GM15510 (cell line): Measurements from ENCODE around the gene C1orf21.

Experiments used
- POLR2A ChIP-seq: IDR thresholded peaks from 3 replicates; pipeline ENCODE4 v1.6.1; 2011; ENCODE audit warnings: borderline replicate concordance; ENCODE audit not compliant: insufficient read length; ENCODE audit errors: extremely low read depth

C1orf21 gene, protein sequence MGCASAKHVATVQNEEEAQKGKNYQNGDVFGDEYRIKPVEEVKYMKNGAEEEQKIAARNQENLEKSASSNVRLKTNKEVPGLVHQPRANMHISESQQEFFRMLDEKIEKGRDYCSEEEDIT

DNA sequence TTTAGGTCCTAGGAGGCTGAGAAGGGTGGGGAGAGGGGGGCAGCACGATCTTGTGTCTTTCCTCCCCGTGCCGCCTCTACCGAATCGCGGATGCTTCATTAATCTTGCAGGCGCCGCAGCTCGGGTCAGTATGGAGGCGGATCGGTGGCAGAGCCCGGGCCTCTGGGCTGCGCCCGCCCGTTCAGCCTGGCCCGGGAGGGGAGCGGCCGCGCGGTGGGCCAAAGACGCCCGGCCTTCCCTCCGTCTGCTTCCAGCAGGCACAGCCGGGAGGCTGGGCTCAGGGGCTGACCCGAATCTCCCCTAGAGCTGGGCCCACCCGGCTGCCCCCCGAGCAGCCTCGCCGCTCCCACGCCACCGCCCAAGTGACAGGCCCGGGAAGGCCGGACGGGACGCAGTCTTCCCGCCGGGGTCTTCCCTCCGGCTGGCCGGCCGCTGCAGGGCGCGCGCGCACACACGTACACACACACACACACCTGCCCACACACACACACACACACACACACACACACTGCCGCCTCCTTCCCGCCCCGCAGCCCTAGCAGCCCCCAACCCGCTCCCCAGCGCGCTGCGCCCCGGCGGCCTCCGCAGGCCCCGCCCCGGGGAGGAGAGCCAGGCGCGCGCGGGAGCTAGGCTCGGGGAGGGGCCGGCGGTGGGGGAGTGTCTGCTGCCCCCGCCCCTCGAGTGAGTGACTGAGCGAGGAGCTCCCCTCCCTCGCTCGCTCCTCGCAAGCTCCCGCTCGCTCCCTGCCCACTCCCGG is at the start of gene C1orf21:
Gene C1orf21, plus strand, starts transcription at position 718 of the 757 bp plus-strand sequence. CDS start 90,481 bp downstream, outside the sequence.
- no peak for TF ChIP-seq POLR2A

DNA sequence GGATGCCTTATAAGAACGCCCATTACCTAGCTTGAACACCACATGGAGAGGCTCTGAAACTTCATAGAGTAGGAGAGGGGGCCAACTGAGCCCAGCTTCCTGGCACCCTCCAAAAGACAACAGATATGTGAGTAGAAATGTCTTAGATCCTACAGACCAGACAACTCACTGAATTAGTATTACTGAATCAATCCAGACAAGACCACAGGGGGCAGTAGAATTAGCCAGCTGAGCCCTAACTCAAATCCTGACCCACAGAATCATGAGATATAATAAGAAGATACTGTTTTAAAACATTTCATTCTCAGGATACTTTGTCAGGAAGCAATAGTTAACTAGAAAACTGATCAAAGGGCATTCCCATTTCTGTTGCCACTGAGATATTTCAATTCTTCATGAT is 45.8 kb upstream of the C1orf21 start:
- no peak for TF ChIP-seq POLR2A

DNA sequence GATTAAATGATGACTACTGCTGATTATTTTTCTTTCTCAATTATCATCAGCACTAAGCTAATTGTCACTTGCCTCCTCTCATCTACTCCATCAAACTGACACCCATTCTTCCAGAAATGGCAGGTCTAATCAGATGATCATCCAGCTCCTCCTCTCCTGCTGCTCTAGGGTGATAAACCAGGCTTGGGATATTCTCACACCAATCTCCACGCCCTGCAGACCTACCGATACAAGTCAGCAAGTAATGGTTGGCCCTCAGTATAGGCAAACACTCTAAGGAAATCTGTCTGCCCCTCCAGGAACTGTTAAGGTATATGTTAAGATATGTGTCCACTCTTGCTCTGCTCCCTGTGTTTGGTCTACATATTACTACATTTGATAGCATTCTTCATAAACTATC is 36.3 kb upstream of the C1orf21 start:
- TF ChIP-seq POLR2A: no peak

DNA sequence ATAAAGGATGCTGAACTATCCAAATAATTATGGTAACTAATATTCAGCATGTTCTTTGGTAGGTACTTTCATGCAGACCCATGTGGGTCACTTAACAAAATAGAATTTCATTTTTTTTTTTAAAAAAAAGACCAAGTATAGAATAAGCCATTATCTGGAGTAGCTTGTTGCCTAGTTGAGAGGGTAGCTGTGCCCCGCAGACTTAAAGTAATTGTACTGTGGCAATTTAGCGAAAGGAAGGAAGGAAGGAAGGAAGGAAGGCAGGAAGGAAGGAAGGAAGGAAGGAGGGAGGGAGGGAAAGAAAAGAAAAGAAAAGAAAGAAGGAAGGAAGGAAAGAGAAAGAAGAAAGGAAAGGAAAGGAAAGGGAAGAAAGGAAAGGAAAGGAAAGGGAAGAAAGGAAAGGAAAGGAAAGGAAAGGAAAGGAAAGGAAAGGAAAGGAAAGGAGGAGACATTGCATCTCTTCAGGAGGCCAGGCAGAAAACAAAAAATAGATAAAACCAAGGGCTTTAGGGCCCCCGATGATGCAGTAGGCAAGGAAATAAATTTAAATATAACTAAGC is 35.3 kb upstream of the C1orf21 start:
- TF ChIP-seq POLR2A: no peak

DNA sequence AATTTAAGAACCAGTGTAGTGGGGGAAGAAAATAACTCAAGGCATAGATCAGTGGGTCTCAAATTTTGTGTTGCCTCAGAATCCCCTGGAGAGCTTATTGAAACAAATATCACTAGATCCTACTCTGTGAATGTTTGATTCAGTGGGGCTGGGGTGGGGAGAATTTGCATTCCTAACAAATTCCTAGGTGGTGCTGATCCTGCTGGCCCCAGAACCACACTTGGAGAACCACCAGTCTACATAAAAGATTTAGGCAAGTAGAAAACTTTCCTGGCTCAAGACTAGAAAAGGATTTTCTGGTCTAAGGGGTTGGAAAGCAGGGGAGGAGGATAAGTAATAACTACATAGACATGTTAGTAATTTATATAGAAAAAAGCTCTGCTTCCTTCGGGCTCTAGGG is 34.1 kb upstream of the C1orf21 start:
- no peak for TF ChIP-seq POLR2A

DNA sequence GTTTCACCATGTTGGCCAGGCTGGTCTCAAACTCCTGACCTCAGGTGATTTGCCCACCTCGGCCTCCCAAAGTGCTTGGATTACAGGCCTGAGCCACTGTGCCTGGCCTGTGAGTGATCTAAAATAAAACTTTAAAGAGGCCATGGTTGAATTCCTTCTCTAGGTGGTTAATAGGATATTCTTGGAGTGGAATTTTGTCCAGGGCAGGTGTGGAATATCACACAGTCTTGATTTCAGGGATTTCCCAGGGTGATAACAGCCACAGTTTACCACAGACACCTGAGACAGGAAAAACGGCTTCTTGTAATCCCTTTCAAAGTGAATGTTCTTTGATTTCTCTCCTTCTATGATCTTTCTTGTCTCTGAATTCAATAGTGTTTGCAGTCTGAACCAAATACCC is 32.1 kb upstream of the C1orf21 start:
- TF ChIP-seq POLR2A: no peak

DNA sequence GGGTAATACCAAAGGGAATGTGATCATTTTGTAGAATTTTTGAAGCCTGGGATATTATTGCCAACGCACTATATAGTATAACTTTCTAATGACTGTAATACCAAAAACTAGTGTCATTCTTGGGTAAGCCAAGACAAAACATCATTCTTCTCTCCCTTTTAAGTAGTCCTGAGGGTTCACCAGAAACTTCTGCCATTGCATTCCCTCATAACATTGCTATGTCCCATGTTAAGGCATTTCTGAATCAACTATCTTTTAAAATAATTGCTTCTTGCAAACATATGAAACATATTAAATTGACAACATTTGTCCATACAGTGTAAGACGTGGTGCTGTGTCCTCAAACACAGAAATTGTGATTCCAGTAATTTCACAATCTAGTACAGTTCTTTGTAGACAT is 29.9 kb upstream of the C1orf21 start:
- no peak for TF ChIP-seq POLR2A

DNA sequence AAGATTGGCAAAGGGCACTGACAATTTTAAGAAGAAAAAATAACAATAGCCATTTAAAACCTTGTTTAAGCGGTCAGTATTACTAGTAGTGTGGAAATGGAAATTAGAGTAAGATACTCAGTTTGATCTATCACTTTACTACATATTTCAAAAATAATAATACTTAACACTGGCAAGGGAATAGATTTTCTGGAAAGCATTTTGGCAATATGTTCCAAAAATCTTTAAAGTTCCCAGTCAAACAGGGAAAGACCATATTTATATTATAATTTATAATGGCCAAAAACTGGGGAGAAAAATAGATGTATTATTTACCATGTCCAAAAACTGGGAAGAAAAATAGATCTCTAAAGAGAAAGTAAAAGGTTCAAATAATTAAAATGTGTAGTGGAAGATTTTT is 28.6 kb upstream of the C1orf21 start:
- TF ChIP-seq POLR2A: no peak

DNA sequence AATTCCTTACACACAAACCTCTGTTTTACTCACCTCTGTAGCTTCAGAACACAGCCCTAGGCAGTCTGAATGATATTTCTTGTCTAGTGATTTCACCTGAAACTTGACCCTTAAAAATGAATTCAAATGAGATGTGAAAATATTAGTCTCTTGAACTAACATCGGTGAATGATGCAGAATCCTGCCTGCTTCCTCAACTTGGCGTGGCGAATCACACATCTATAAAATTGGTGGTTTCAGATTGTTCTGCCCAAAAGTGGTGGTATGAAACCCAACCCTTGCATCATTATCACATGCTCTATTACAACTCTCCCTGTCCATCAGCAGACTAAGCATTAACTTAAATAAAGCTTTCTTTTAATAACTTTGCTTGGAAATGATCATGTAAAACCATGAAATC is 26.9 kb upstream of the C1orf21 start:
- TF ChIP-seq POLR2A: no peak

DNA sequence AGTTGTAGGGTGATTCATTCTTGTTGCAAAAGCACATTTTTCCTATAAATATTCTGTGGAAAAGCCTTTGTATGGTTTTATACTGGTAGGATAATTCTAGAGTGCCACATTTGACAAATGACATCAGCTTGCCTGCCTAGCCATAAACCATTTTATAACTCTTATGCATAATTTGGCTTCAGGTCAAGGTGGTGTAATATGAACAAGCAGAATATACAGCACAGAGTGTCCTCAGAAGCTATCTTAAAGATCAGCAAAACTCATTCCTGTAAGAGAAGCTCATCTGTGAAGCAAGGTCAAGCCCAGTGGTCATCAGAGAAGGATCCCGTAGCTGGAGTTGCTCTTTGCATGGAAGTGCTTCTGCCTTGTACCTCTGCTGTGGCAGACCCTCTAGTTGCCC is 24.0 kb upstream of the C1orf21 start:
- TF ChIP-seq POLR2A: no peak

DNA sequence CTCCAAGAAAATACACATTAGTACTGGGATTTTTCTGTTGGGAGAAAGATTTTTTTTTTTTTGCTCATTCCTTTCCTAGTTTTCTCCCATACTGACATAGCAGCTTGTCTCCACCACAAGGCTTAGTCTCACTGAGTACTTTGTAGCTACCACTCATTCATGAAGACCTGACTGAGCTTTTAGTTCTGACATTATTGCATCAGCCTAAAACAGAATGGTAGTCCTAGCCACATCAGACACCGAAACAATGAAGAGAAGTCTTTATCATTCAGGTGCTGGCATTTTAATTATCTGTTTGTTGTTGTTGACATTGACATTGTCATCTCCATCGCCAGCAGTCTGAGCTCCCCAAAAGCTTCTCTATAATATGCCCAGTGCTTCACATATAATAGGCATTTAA is 21.1 kb upstream of the C1orf21 start:
- no peak for TF ChIP-seq POLR2A

DNA sequence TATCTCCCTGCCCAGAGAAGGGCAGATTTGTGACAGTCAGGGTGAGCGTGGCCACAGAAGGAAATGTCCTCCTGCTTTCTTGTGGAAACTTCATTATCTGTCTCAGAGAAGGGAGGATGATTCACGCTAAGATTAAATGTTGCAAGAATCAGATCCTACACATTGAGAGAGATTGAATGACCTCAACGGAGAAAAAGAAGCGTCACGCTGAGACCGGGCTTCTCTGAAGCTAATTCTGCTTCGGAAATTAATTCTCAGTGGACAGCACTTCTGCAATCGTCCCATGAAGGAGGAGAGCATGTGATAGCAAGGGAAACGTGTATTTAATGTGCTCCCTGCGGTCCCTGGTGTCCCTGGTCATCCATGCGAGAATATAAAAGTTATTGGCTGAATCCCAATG is 19.8 kb upstream of the C1orf21 start:
- TF ChIP-seq POLR2A: no peak

DNA sequence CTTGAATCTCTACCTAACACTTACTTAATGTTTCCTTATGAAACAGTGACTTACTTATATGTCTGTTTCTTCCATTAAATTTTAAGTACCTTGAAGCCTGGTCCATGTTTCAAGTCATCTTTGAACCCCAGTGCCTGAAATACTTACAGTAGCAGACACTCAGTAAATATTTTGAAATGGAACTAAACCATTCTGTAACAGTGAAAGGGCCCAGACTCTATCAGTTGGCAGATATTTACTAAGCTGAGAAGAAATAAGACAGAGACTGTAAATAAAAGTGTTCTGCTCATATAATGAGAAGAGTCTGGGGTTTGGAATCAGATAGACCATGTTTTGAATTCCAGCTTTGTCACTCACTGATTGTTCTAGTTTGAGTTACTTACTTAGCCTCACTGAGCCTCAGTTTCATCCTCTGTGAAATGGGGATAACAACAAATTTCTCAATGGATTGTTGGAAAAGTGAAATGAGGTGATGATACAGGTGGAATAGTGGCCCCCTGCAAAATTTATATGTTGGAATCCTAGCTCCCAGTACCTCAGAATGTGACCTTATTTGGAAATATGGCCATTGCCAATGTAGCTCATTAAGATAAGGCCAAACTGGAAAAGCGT is 19.3 kb upstream of the C1orf21 start:
- TF ChIP-seq POLR2A: no peak

DNA sequence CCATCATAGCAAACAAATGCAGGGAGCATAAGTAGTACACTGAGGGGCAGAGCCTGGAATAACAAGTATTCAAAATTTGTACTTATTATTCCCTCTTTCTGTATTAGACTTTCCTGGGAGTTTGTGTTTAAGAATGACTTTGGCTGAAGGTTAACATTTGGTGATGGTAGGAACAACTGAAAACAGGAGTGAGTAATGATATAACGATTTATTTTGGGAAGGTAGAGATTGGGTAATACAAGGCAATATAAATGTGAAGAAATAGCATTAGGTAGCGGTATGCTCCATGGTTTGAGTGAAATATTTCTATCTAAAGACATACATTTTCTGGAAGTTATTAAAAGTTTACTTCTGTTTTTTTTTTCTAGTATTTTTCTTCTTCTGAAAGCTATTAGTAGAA is 18.5 kb upstream of the C1orf21 start:
- no peak for TF ChIP-seq POLR2A

DNA sequence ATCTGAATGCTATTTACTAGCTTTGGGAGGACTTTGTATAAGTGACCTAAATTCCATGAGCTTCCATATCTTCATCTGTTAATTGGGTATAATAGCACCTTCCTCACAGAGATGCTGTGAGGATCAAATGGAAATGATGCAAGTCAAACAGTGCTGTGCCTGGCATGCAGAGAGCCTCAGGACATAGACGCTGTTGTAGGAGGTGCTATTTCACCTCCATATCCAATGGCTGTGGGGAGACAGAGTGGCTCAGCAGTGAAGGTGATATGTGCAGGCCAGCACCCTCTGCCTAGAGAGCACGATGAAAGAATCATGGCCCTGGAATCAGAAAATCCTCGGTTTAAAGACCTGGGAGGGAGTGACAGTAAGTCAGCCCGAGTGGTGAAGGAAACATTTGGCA is 16.0 kb upstream of the C1orf21 start:
- no peak for TF ChIP-seq POLR2A

DNA sequence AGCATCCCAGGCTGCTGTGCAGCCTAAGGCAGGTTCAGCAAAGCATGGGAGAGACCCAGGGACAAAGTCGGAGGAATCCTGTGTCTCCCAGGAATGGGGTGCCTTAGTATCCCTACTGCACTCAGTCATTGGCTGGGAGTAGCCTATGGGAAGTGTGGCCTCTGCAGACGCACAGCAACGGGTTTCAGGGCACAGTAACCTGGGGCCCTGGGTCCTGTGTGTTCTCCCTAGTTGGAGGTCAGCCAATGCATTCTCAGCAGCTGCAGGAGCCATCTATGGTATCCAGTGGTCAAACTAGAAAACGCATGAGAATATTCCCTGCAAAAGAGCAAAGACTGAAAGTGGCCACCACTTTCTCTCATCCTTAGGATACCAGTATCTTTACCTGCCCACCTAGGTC is 13.7 kb upstream of the C1orf21 start:
- TF ChIP-seq POLR2A: no peak
